Activated CD4-positive, alpha-beta T cell treated with anti-CD3 and anti-CD28 coated beads, Interleukin-2, amount 50 U/mL, for 24 hours (primary cell): Measurements from ENCODE around the gene PALM3.

Source experiments
- DNase-seq, 2 donors: peaks; one replicate each; pipeline ENCODE4 v3.0.0-alpha.2; 2020; ENCODE audit warnings: low read depth in 1 of 2, low spot score in 1 of 2

PALM3 gene, protein sequence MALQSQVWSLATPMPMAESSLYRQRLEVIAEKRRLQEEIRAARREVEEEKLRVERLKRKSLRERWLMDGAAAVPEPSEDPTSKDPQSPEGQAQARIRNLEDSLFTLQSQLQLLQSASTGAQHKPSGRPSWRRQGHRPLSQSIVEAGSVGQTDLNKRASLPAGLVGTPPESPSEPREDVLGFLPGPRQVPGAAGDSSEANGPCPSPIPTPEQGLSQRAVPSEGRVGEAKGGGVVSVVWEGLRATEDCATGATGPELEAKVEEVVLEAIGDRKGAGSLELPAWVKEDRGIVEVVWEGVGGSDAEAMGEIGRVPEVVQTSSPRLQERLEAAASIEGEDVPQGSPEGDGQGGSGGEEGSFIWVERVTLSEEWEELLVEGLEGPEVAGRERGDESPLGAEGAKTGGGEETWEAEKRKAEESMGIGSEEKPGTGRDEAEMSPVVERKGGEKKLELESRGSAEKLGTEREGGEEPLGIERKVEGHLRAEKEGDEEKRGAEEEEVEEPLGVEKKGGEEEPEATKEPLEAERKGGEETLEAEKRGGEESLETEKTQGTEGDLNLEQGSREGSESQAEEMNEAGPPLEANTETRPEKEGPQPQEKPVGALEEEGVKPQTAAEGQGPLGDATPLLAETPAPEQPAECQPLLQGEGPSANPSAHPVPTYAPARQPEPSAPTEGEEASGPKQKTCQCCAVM

GRCh38 chr19:14061751-14062557 is at the start of gene PALM3:
PALM3 (minus strand) TSS chr19:14062076; CDS start chr19:14061980, 96 bp downstream.
- DNase-seq: no peak

DNA sequence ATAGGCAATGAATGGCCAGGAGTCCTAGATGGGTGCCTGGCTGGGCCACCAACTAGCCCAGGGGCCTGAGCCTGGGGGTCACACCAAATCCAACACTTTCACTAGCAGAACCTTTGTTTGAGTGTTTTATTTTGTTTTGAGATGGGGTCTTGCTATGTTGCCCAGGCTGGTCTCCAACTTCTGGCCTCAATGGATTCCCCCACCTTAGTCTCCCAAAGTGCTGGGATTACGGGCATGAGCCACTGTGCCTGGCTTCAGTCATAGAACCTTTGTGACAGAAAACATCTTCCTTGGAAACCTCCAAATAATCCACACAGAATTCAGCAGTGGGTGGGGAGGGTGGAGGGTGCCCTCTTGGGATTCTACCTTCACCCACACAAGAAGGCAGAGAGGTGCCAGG is 49.6 kb upstream of the PALM3 start:
- DNase-seq: no peak

GRCh38 chr19:14110650-14111049 is 48.8 kb upstream of the PALM3 start:
- DNase-seq: no peak

- DNase-seq: no peak
Measured at GRCh38 chr19:14107581-14108461, 45.9 kb upstream of the PALM3 start.

GRCh38 chr19:14106840-14107239 is 45.0 kb upstream of the PALM3 start:
- no peak for DNase-seq

- no peak for DNase-seq
Measured at GRCh38 chr19:14105680-14106079, 43.8 kb upstream of the PALM3 start.

DNA sequence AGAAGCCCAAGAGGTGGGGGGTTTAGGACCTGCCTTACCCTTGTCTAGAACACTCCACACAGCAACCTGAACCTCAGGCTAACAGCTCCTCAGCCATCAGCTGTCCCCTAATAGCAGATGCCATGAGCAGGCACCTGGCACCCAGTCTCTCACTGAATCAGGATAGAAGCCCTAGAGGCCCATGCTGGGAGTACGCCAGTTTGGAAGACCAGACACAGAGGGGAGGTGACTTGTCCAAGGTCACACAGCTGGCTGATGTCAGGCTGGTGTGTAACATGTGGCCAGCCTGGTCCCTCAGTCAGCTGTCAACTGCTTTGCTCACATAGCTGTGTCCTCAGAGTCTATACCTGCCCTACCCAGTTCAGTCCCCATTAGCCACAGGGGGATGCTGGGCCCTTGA is 41.4 kb upstream of the PALM3 start:
- no peak for DNase-seq

DNA sequence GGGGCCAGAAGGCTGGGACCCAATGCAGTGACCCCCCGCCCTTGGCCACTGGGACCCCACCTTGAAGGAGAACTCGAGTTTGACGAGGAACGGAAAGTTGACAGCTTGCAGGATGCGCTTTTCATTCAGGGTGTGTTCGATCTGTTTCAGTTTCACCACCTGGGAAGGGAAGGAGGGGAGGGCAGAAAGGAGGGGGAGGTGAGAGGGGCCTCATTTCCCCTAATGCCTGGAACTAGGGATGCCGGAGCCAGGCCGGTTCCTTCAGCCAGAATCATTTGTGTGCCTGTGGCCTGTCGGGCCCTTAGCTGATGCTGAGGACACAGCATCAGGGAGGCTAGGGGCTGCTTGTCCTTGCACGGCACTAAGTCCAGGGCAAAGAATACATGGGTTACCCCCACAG is 40.9 kb upstream of the PALM3 start:
- no peak for DNase-seq

DNA sequence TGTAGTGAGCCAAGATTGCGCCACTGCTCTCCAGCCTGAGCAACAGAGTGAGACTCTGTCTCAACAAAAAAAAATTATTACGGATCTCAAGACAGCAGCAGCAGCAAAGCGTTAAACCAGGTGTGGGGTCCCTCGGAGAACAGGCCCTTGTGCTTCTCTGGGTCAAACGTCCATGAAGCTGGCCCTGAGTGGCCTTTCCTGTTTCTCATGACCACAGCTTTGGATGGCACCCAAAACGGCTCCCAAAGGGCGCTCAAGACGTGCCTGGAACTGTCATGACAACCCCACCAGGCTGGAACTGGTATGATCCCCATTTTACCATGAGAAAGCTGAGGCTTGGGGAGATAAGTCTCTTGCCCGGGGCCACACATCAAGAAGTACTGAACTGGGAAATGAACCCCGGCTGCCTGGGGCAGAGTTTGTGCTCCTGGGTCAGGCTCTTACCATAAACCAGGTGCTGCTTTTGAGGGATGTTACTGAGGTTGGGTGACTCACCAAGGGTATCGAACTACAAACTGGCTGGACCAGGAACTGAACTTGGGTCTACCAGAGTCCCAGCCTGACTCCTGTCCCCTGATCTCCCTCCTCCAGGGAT is 40.3 kb upstream of the PALM3 start:
- DNase-seq: no peak

- DNase-seq: no peak
Measured at GRCh38 chr19:14101003-14101545, 39.2 kb upstream of the PALM3 start.

DNA sequence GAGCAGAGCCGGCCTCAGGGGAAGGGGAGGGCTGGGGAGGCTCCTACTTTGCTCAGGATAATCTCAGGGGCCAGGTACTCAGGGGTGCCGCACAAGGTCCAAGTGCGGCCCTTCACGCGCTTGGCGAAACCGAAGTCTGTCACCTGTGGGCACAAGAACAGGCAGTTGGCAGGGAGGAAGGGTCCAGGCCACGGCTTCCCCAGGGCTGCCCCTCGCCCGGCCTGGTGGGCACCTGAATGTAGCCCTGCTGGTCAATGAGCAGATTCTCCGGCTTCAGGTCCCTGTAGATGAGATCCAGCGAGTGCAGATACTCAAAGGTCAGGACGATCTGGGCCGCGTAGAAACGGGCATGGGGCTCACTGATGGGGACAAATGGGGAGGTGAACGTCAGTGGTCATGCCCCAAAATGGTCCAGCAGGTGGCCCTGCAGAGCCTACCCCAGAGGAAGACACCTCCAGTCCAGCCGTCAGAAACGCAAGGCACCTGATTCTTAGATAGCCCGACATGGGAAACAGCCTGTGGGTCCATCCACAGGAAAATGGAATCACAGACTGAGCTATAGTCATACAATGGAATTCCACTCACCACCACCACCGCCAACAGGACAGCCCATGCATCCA is 35.8 kb upstream of the PALM3 start:
- no peak for DNase-seq

- no peak for DNase-seq
Measured at GRCh38 chr19:14096272-14096992, 34.6 kb upstream of the PALM3 start.

GRCh38 chr19:14094854-14095253 is 33.0 kb upstream of the PALM3 start:
- no peak for DNase-seq

DNA sequence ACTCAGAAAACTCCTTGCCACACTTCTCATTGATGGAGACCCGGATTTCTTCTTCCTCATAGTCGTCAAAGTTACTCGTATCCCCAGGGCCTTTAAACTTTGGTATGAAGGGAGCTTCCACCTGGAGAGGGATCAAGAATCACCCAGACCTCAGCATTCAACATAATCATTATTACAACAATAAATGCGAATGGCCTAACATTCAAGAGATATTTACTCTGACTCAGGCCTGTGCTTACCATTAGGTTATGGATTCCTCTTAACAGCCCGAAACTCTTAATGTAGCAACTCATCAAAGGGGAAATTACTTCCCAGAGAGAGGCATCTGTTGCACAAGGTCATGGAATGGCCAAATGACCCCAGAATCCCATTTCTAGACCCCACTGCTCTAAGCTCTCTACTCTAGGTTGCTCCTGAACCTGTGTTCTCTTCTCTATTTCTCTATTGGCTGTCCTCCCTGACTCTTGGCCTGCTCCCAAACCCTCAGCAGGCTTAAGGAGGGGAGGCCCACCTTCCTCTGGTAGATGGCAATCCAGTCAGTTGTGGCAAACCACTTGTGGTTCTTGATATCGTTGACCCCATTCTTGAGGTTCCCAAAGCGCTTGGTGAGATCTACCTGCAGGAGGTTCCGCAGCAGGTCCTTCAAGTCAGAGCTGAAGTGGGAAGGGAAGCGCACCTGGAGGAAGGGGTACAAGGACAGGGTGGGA is 31.4 kb upstream of the PALM3 start:
- no peak for DNase-seq

DNA sequence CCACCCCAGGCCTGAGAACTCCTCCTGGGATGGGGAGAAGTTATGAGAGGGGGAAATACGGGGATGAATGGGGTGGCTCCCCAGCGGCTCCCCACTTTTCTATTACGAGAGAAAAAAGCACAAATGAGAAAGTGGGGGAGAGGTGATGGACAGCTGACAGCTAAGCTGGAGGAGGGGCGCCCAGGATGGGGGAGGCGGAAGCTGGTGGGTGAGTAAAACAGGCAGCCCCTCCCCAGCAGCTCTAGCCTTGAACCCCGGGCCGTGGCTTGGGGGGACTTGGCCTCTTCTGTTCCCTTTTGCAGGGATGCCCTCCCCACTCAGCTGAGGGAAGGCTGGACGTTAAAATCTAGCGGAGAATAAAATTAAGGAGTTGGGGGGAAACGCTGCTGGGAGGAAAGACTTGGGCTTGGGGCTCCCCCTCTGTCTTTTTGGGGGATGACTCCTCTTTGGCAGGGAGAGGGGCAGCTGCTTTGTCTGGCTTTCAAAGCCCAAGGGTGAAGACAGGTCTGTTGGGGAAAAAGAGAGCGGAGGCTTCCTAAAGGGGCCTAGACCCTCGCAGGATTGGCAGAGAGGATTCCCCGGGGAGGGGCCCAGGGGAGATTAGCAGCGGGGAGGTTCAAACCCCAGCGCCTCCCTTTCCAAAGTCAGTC is 30.1 kb upstream of the PALM3 start:
- no peak for DNase-seq

- DNase-seq: peak; percentile 43 to 53
Measured at GRCh38 chr19:14091081-14091812, 29.4 kb upstream of the PALM3 start.

GRCh38 chr19:14090509-14091080 is 28.7 kb upstream of the PALM3 start, which contains the start of gene SAMD1:
SAMD1 (minus strand) TSS chr19:14090751.
- peak in 1 of 2 donors; percentile 78 for DNase-seq
